ENCODE data around the gene SPAG7. TPM values are rescaled to one million over a fixed set of nuclear protein-coding genes. Genes with fewer than 3 reads are reported as not detected.

Gene SPAG7
- total and polyA plus RNA-seq, 2 of the 8 experiments (the other 6 are each of a cell fraction or from before 2014, with no cell fraction given), result 74.2 to 81.9 TPM

DNA sequence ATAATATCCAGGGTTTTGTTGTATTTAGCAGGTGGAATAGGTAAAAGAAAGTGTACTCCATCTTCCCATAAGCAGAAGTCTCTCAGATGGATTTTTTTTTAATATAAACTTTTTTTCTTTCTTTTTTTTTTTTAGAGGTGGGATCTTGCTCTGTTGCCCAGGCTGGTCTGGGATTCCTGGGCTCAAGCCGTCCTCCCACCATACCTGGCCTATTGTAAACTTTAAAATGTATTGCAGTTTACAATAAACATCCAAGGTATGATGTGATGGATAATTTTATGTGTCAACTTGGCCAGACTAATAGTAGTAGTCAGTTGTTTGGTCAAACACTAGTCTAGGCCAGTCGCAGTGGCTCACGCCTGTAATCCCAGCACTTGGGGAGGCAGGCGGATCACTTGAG is 46.3 kb downstream of the SPAG7 start:
- H3K36me3 ChIP-seq (ENCODE audit: control insufficient read depth in 2 of 4, insufficient read depth in 4 of 4, low read length in 3 of 4), result no peaks in the 10 kb centered on the region
- H2AFZ ChIP-seq (ENCODE audit: low read length), result no peak overlapping the region
- no peak overlapping the region for H2AK5ac ChIP-seq (ENCODE audit: low read depth, low read length)
- H3K79me1 ChIP-seq (ENCODE audit: low read depth, low read length), result no peaks in the 10 kb centered on the region
- no peaks in the 10 kb centered on the region for H3K23me2 ChIP-seq (ENCODE audit: low read depth, low read length)
- ChIA-PET POLR2A (ENCODE audit: partially characterized antibody) (interaction anchor here (0.6 to 3.5 kb wide), 9 partner anchors 8 to 184 kb away, joined by 3 to 23 read pairs (median 4); partner anchors contain the start of genes GP1BA, PFN1 and RNF167), CTCF (ENCODE audit: partially characterized antibody) (interaction anchor here (1.2 to 5.5 kb wide), 2 partner anchors 12 to 59 kb away, joined by 6 to 33 read pairs; no protein-coding TSS in a partner anchor)
- no peak overlapping the region for H3K9ac ChIP-seq (replicated peaks in 1 of 4; ENCODE audit: extremely low read depth in 1 of 4, low read depth in 3 of 4, low read length in 3 of 4)
- H3K27me3 ChIP-seq (replicated peaks in 1 of 4; ENCODE audit: control insufficient read depth in 3 of 4, extremely low read depth in 1 of 4, insufficient read depth in 3 of 4, low read length in 3 of 4), result no peaks in the 10 kb centered on the region
- H4K5ac ChIP-seq (ENCODE audit: insufficient read length, low read depth, low read length), result no peak overlapping the region
- no peak for DNase-seq (ENCODE audit: low read depth in 1 of 2, low spot score in 2 of 2)
- H3K27ac ChIP-seq (ENCODE audit: low read depth, low read length), result no peak overlapping the region
- H3K4me3 ChIP-seq (ENCODE audit: extremely low read depth in 1 of 4, insufficient read depth in 2 of 4, low read depth in 3 of 4, low read length in 4 of 4), result no peak overlapping the region
- TF ChIP-seq TAF1 (IDR thresholded peaks at IDR 0.05; ENCODE audit: low read depth, low read length) (no peak), TEAD4 (IDR thresholded peaks at IDR 0.05; ENCODE audit: low read depth, low read length) (no peak), CBX8 (IDR thresholded peaks at IDR 0.05; ENCODE audit: borderline replicate concordance, low read depth, low read length) (no peak), JUN (IDR thresholded peaks at IDR 0.05; ENCODE audit: low read depth, low read length) (no peak), RNF2 (IDR thresholded peaks at IDR 0.05; ENCODE audit: borderline replicate concordance, low read depth, low read length, missing control alignments, poor library complexity, severe bottlenecking) (no peak), BRCA1 (IDR thresholded peaks at IDR 0.05; ENCODE audit: low read depth, low read length) (no peak), CHD1 (IDR thresholded peaks at IDR 0.05; ENCODE audit: low read depth, low read length) (no peak), RAD21 (IDR thresholded peaks at IDR 0.05 in 1 of 2, conservative IDR thresholded peaks at IDR 0.05 in 1 of 2; ENCODE audit: low read depth in 2 of 2, low read length in 2 of 2) (no peak), SRF (IDR thresholded peaks at IDR 0.05; ENCODE audit: low read depth, low read length) (no peak), CHD2 (IDR thresholded peaks at IDR 0.05; ENCODE audit: low read length) (no peak), NRF1 (IDR thresholded peaks at IDR 0.05; ENCODE audit: low read depth, low read length) (no peak)
- H3K9me3 ChIP-seq (ENCODE audit: insufficient read depth in 2 of 2, low read depth in 1 of 2, low read length in 1 of 2), result no peaks in the 10 kb centered on the region
- H2BK120ac ChIP-seq (replicated peaks; ENCODE audit: low read depth, low read length), result no peak overlapping the region
- no peak overlapping the region for H3K18ac ChIP-seq (ENCODE audit: extremely low read depth, low read length)
- H4K91ac ChIP-seq (replicated peaks; ENCODE audit: insufficient read length, low read length), result no peak overlapping the region
- H2BK5ac ChIP-seq (ENCODE audit: low read depth, low read length), result no peak overlapping the region
- peaks cover 0 to 5% (median 1%) of the 10 kb centered on the region in 4 experiments; a peak in 2 of 7 replicates for H3K4me1 ChIP-seq (replicated peaks in 1 of 4; ENCODE audit: control insufficient read depth in 3 of 4, insufficient read depth in 4 of 4, low read length in 3 of 4)
- WGBS, 2 experiments (ENCODE audit: extremely low coverage in 1 of 2, insufficient coverage in 1 of 2, insufficient read length in 1 of 2, insufficient replicate concordance in 2 of 2, low coverage in 1 of 2, low lambda C conversion rate in 2 of 2, missing lambda C conversion rate in 1 of 2), result 94% methylated on average over 4 of the region's 4 CpGs; no CpG with 5 or more reads in 1 of the 2 experiments
- no peaks in the 10 kb centered on the region for H3K79me2 ChIP-seq (ENCODE audit: control insufficient read depth in 1 of 2, insufficient read depth in 2 of 2, low read length in 2 of 2)
- FAIRE-seq, result no peak
- no peak overlapping the region for H3K23ac ChIP-seq (ENCODE audit: insufficient read length)
- H3K4me2 ChIP-seq (ENCODE audit: insufficient read depth in 1 of 2, low read depth in 2 of 2, low read length in 2 of 2), result no peak overlapping the region
- H3K56ac ChIP-seq (replicated peaks; ENCODE audit: insufficient read length, low read depth, low read length), result no peak overlapping the region
- H3K14ac ChIP-seq (ENCODE audit: insufficient read length), result no peak overlapping the region
- no peak overlapping the region for H2BK12ac ChIP-seq (ENCODE audit: low read depth, low read length)
- H4K20me1 ChIP-seq (replicated peaks in 1 of 2; ENCODE audit: control insufficient read depth in 1 of 2, insufficient read depth in 2 of 2, low read length in 2 of 2), result no peaks in the 10 kb centered on the region
- no peak overlapping the region for H4K8ac ChIP-seq (ENCODE audit: extremely low read depth, insufficient read depth, low read length)
- H2BK20ac ChIP-seq (ENCODE audit: low read length), result no peak overlapping the region
- H3K4ac ChIP-seq (replicated peaks; ENCODE audit: insufficient read length, low read depth, low read length), result no peak overlapping the region
- no peak overlapping the region for H2BK15ac ChIP-seq (ENCODE audit: low read length)
